ENCODE results near the gene IGDCC3. TPM values are rescaled to one million over a fixed set of nuclear protein-coding genes. Genes with fewer than 3 reads are reported as not detected.

The IGDCC3 gene
- total RNA-seq, 1 experiment from 2014 or later = 0.32 TPM

DNA sequence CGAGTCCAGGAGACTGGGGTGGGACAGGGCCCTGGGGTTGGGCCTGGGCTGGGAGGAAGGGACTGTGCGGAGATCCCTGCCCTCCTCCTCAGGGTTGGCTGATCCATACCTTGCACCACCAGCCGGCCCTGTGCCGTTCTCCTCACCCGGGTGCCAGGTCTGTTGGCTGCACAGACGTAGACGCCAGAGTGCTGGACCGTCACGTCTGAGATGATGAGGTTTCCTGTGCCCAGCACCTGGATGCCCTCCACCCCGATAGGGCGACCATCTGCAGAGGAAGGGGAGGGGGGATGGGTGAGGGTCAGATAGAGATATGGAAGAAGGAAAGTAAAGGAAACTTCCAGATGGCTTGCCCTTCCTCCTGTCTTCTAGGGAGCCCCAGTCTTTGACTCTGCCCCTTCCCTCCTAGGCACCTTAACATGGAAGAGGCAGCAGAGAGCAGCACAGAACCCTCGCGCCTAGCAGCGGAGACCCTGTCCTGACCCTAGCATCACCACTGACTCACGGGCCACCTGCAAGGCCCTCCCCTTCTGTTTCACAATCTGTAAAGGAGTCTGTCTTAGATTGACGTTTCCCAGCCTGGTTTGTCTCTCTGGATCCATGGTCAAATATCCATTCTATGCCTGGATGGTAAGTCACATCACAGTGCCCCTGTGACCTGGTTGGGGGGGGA lies 44.5 kb downstream of the IGDCC3 start:
- H3K4me1 ChIP-seq (ENCODE audit: insufficient read depth, low read length, poor library complexity, severe bottlenecking) = peaks cover 20% of the 10 kb centered on the region
- no TSS peak for BruUV-seq (replicated peaks)
- TF ChIP-seq, protein P1, sequence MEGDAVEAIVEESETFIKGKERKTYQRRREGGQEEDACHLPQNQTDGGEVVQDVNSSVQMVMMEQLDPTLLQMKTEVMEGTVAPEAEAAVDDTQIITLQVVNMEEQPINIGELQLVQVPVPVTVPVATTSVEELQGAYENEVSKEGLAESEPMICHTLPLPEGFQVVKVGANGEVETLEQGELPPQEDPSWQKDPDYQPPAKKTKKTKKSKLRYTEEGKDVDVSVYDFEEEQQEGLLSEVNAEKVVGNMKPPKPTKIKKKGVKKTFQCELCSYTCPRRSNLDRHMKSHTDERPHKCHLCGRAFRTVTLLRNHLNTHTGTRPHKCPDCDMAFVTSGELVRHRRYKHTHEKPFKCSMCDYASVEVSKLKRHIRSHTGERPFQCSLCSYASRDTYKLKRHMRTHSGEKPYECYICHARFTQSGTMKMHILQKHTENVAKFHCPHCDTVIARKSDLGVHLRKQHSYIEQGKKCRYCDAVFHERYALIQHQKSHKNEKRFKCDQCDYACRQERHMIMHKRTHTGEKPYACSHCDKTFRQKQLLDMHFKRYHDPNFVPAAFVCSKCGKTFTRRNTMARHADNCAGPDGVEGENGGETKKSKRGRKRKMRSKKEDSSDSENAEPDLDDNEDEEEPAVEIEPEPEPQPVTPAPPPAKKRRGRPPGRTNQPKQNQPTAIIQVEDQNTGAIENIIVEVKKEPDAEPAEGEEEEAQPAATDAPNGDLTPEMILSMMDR (conservative IDR thresholded peaks at IDR 0.05; ENCODE audit: low read depth, low read length) = no peak
- no peak for TF ChIP-seq EZH2 (IDR thresholded peaks at IDR 0.05; ENCODE audit: borderline replicate concordance, low read depth, low read length, poor library complexity, severe bottlenecking)
- H3K36me3 ChIP-seq (ENCODE audit: insufficient read depth, low read length, poor library complexity, severe bottlenecking) = no peaks in the 10 kb centered on the region
- no peak overlapping the region for H3K27ac ChIP-seq (ENCODE audit: low read depth, low read length, poor library complexity, severe bottlenecking)
- CTCF ChIA-PET = no interaction called here
- DNase-seq (ENCODE audit: low spot score) = no peak
- no peak overlapping the region for H3K4me3 ChIP-seq (ENCODE audit: low read depth, low read length, poor library complexity, severe bottlenecking)
- no peaks in the 10 kb centered on the region for H3K27me3 ChIP-seq (replicated peaks; ENCODE audit: insufficient read depth, low read depth, low read length, poor library complexity)
- no peaks in the 10 kb centered on the region for H3K9me3 ChIP-seq (ENCODE audit: low read depth, low read length, poor library complexity, severe bottlenecking)
- intact Hi-C loops (cut with micrococcal nuclease; ENCODE audit: unreplicated experiment) = no loop called here
- POLR2A ChIA-PET (ENCODE audit: low non-redundant PET) = no interaction called here

DNA sequence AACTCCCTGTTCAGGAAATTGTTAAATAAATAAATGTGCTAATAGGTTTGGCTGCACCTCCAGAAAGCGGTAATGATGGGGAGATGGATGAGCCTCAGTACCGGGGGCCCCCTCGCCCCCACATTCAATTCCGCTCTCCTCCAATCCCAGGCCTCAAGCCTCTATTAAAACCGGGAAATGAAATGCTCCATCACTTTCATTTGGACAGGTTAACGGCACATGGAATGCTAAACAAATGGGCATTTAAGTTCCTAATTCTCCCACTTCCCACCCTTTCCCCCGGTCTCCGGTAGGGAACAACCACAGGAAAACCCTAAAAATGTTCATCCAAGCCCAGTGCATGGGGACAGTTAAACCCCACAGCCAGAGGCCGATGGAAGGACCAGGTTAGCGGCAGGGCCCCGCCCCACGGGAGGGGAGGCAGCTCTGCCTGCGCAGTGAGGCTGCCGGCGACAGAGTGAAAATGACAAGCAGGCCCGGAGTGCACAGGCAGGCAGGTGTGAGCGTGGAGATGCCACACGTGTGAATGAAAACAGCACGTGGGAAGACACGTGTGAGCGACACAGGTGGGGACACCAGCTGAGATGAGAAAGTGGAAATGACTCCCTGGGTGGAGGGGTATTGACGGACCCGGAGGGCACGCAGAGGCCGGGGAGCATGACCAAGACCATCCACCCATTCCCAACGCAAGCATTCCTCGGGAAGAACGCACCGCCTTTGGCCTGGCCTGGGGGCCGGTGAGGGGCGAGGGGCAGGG lies 45.2 kb downstream of the IGDCC3 start:
- no TSS peak for BruUV-seq (replicated peaks)
- ChIA-PET POLR2A (ENCODE audit: low non-redundant PET) (no interaction called here), CTCF (no interaction called here)

DNA sequence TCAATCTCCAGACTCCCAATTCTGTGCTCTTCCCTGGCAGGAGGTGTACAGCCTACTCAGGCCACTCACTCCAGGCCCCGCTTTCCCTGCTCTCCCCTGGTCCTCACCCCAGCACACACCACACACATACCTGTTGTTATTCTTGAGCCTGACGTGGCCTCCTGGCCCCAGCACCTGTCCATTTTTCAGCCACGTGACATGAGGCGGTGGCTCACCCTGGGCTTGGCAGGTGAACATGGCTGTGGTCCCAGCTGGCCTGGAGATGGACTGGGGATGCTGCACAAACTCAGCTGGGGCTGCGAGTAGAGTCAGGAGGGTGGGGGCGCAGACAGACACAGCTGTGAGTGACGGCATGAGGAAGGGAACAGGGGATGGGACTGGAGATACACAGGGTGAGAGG lies 46.0 kb downstream of the IGDCC3 start:
- ChIA-PET POLR2A (ENCODE audit: low non-redundant PET) (no interaction called here), CTCF (no interaction called here)
- Histone ChIP-seq H3K36me3 (ENCODE audit: insufficient read depth, low read length, poor library complexity, severe bottlenecking) (no peaks in the 10 kb centered on the region), H3K27me3 (replicated peaks; ENCODE audit: insufficient read depth, low read depth, low read length, poor library complexity) (no peaks in the 10 kb centered on the region), H3K9me3 (ENCODE audit: low read depth, low read length, poor library complexity, severe bottlenecking) (no peaks in the 10 kb centered on the region), H3K4me1 (ENCODE audit: insufficient read depth, low read length, poor library complexity, severe bottlenecking) (peaks cover 7% of the 10 kb centered on the region), H3K4me3 (ENCODE audit: low read depth, low read length, poor library complexity, severe bottlenecking) (no peak overlapping the region), H3K27ac (ENCODE audit: low read depth, low read length, poor library complexity, severe bottlenecking) (no peak overlapping the region)
- intact Hi-C loops (cut with micrococcal nuclease; ENCODE audit: unreplicated experiment) = no loop called here
- no peak for TF ChIP-seq EZH2 (IDR thresholded peaks at IDR 0.05; ENCODE audit: borderline replicate concordance, low read depth, low read length, poor library complexity, severe bottlenecking)
- TF ChIP-seq, protein P1 (conservative IDR thresholded peaks at IDR 0.05; ENCODE audit: low read depth, low read length) = no peak
- no TSS peak for BruUV-seq (replicated peaks)
- DNase-seq (ENCODE audit: low spot score) = no peak

More for the DNA sequence above, 45.2 kb downstream of the IGDCC3 start:
- TF ChIP-seq EZH2 (IDR thresholded peaks at IDR 0.05; ENCODE audit: borderline replicate concordance, low read depth, low read length, poor library complexity, severe bottlenecking) = no peak
- TF ChIP-seq, protein P1 (conservative IDR thresholded peaks at IDR 0.05; ENCODE audit: low read depth, low read length) = no peak
- intact Hi-C loops (cut with micrococcal nuclease; ENCODE audit: unreplicated experiment) = no loop called here
- Histone ChIP-seq H3K27me3 (replicated peaks; ENCODE audit: insufficient read depth, low read depth, low read length, poor library complexity) (no peaks in the 10 kb centered on the region), H3K4me3 (ENCODE audit: low read depth, low read length, poor library complexity, severe bottlenecking) (no peak overlapping the region), H3K9me3 (ENCODE audit: low read depth, low read length, poor library complexity, severe bottlenecking) (no peaks in the 10 kb centered on the region), H3K27ac (ENCODE audit: low read depth, low read length, poor library complexity, severe bottlenecking) (no peak overlapping the region), H3K4me1 (ENCODE audit: insufficient read depth, low read length, poor library complexity, severe bottlenecking) (peaks cover 14% of the 10 kb centered on the region), H3K36me3 (ENCODE audit: insufficient read depth, low read length, poor library complexity, severe bottlenecking) (no peaks in the 10 kb centered on the region)
- DNase-seq (ENCODE audit: low spot score) = no peak

All from A673 (cell line).